HG03457 (cell line): ENCODE results near the gene KIF26A.
"Not testable (repeated sequence)": the region's sequence is repeated elsewhere in the genome, so short reads cannot be mapped to it uniquely, and the experiment has no call there.

Source experiments
- ATAC-seq: cut with Tn5 transposase; IDR thresholded peaks from one replicate; pipeline ENCODE4 v1.9.1; 2021; ENCODE audit warnings: moderate number of reproducible peaks; ENCODE audit not compliant: unreplicated experiment

The KIF26A gene

GRCh38 chr14:104206281-104206904, 68.0 kb downstream of the KIF26A start:
- ATAC-seq: no peak

GRCh38 chr14:104207142-104208014, 69.0 kb downstream of the KIF26A start:
- no peak for ATAC-seq

GRCh38 chr14:104208015-104208295, 69.6 kb downstream of the KIF26A start:
- not testable (repeated sequence) for ATAC-seq

- not testable (repeated sequence) for ATAC-seq
These were observed 69.9 kb downstream of the KIF26A start for GRCh38 chr14:104208331-104208730.

- not testable (repeated sequence) for ATAC-seq
These were observed 70.7 kb downstream of the KIF26A start for GRCh38 chr14:104209071-104209470.

GRCh38 chr14:104209985-104210816, 71.8 kb downstream of the KIF26A start:
- no peak for ATAC-seq

- no peak for ATAC-seq
These were observed 72.4 kb downstream of the KIF26A start for GRCh38 chr14:104210817-104211195.

GRCh38 chr14:104211215-104211614, 72.8 kb downstream of the KIF26A start:
- ATAC-seq: no peak

GRCh38 chr14:104211741-104212140, 73.4 kb downstream of the KIF26A start:
- no peak for ATAC-seq

- ATAC-seq: no peak
These were observed 74.1 kb downstream of the KIF26A start for GRCh38 chr14:104212206-104213095.

- no peak for ATAC-seq
These were observed 75.1 kb downstream of the KIF26A start for GRCh38 chr14:104213301-104214034.

- ATAC-seq: no peak
These were observed 76.2 kb downstream of the KIF26A start for GRCh38 chr14:104214431-104215218.

GRCh38 chr14:104215706-104216334, 77.4 kb downstream of the KIF26A start:
- ATAC-seq: no peak

GRCh38 chr14:104216457-104216856, 78.1 kb downstream of the KIF26A start:
- ATAC-seq: no peak

GRCh38 chr14:104217486-104218360, 79.3 kb downstream of the KIF26A start:
- no peak for ATAC-seq

GRCh38 chr14:104218361-104219180, 80.2 kb downstream of the KIF26A start:
- ATAC-seq: no peak

GRCh38 chr14:104219731-104220214, 81.4 kb downstream of the KIF26A start:
- ATAC-seq: no peak
